Panc1 (cell line): ENCODE data around the gene ITPRIPL2. TPM values are rescaled to one million over a fixed set of nuclear protein-coding genes. Genes with fewer than 3 reads are reported as not detected.

Source experiments
- ATAC-seq: fragments of 200-7000 bp; cut with Tn5 transposase; 2 replicates; pipeline ENCODE4 v1.9.1; 2020; ENCODE audit warnings: mild to moderate bottlenecking, moderate library complexity
- BruUV-seq: library from RNA; stranded (reverse); fragments of 400-500 nt; replicated peaks from 2 replicates; lab custom pipeline; 2021; lab: Mats Ljungman, UMichigan
- CTCF ChIA-PET: fragments of 300-600 bp; sonication (Branson Sonifier 250); formaldehyde crosslinking; loops from one replicate; lab custom pipeline; 2022; ENCODE audit warnings: antibody characterized with exemption; lab: Charles Lee
- POLR2A ChIA-PET: fragments of 300-600 bp; sonication (Branson Sonifier 250); formaldehyde crosslinking; loops from one replicate; lab custom pipeline; 2022; ENCODE audit warnings: antibody characterized with exemption; lab: Charles Lee
- DNase-seq: peaks from one replicate; pipeline ENCODE4 v3.0.0-alpha.2; 2010; ENCODE audit warnings: low read depth, low spot score
- H3K27ac ChIP-seq: 2 replicates; pipeline ENCODE4 v1.5.1; 2011; ENCODE audit warnings: mild to moderate bottlenecking, low read length, inconsistent platforms
- H3K27me3 ChIP-seq: fragments of 200-500 bp; sonication (Bioruptor generic); 2 replicates; pipeline ENCODE4 v1.6.0; 2014; ENCODE audit warnings: low read length, inconsistent platforms; ENCODE audit not compliant: control insufficient read depth, insufficient read depth
- H3K36me3 ChIP-seq: fragments of 200-500 bp; sonication (Bioruptor generic); 2 replicates; pipeline ENCODE4 v1.5.1; 2014; ENCODE audit warnings: inconsistent platforms, mild to moderate bottlenecking, low read length, moderate library complexity; ENCODE audit not compliant: control insufficient read depth, insufficient read depth
- H3K4me1 ChIP-seq: 2 replicates; pipeline ENCODE4 v1.5.1; 2011; ENCODE audit warnings: inconsistent platforms, mild to moderate bottlenecking, low read length, moderate library complexity; ENCODE audit not compliant: control insufficient read depth, insufficient read depth
- H3K4me3 ChIP-seq, 2 experiments: 2 replicates each; pipeline ENCODE4 v1.5.1; 2011 to 2012; ENCODE audit warnings: low read depth in 2 of 2, low read length in 2 of 2, mild to moderate bottlenecking in 2 of 2, inconsistent platforms in 1 of 2, moderate library complexity in 1 of 2
- H3K9me3 ChIP-seq: fragments of 200-500 bp; sonication (Bioruptor generic); 2 replicates; pipeline ENCODE4 v1.5.1; 2014; ENCODE audit warnings: low read depth, mild to moderate bottlenecking, inconsistent platforms, low read length, moderate library complexity; ENCODE audit not compliant: control insufficient read depth, insufficient read depth
- POLR2AphosphoS5 ChIP-seq: IDR thresholded peaks from 2 replicates; pipeline ENCODE4 v1.6.1; 2012; ENCODE audit warnings: mild to moderate bottlenecking, low read depth, low read length, moderate library complexity
- SIN3A ChIP-seq: IDR thresholded peaks from 2 replicates; pipeline ENCODE4 v1.6.1; 2012; ENCODE audit warnings: low read depth, mild to moderate bottlenecking, low read length, moderate library complexity, borderline replicate concordance; ENCODE audit not compliant: insufficient read depth
- TCF7L2 ChIP-seq: IDR thresholded peaks from 2 replicates; pipeline ENCODE4 v1.6.1; 2011; ENCODE audit warnings: mild to moderate bottlenecking, low read depth, low read length, inconsistent platforms
- in situ Hi-C: cut with HindIII; loops from 2 replicates; pipeline ENCODE4 v1.10.0; 2016; ENCODE audit warnings: low sequenced_read_pairs, low pct_unique_long_range_greater_than_20kb
- intact Hi-C: fragments of 100-400 bp; cut with micrococcal nuclease; formaldehyde crosslinking; loops from one replicate; pipeline ENCODE4 v1.10.0; 2022; ENCODE audit not compliant: unreplicated experiment
- total RNA-seq: library from RNA; stranded (reverse); gene quantifications from one replicate; pipeline ENCODE4 v1.2.1, GENCODE V29; 2021; ENCODE audit not compliant: unreplicated experiment
- TF ChIP-seq, protein P1 (sequence below), 2 experiments: IDR thresholded peaks; 2 replicates each; pipeline ENCODE4 v1.6.1; 2011 to 2012; ENCODE audit warnings: low read depth in 2 of 2, control low read depth in 1 of 2, low read length in 1 of 2, mild to moderate bottlenecking in 1 of 2, moderate library complexity in 1 of 2; ENCODE audit not compliant: insufficient read depth in 1 of 2
- TF ChIP-seq, protein P2 (sequence below): fragments of 450-650 bp; IDR thresholded peaks from 2 replicates; pipeline ENCODE4 v1.5.1; 2017; ENCODE audit warnings: mild to moderate bottlenecking

ITPRIPL2 gene
- total RNA-seq, 1 experiment from 2014 or later = 83.2 TPM

DNA sequence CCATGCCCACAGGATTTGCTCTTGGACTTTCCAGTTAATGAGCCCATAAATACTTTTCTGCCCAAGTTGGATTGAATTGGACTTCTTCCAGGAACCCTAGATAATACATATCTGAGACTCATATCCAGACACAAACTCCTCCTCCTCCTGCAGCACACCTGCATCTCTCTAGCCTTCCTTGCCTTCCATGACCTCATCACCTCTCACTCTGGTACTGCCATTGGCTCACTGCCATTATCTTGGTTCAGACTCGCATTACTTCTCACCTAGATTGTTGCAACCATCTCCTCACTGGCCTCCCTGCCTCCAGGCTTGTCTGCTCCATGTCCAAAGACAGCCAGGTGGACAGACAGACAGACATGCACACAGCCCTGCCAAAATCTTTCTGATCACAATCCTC, 49.5 kb downstream of the ITPRIPL2 start:
- ChIA-PET CTCF (interaction anchor here (0.7 kb wide), 1 partner anchor 1546 kb away, joined by 3 read pairs; no protein-coding TSS in a partner anchor), POLR2A (no interaction called here)
- Histone ChIP-seq H3K27me3 (no peaks in the 10 kb centered on the region), H3K27ac (no peak overlapping the region), H3K9me3 (no peaks in the 10 kb centered on the region), H3K36me3 (no peaks in the 10 kb centered on the region), H3K4me1 (0 out of 2 replicates have a peak, but pooled peaks cover 2% of the 10 kb centered on the region), H3K4me3 (no peak overlapping the region)
- intact Hi-C loops (no loop called here), in situ Hi-C loops (no loop called here)
- TF ChIP-seq POLR2AphosphoS5 (no peak), SIN3A (no peak), TCF7L2 (no peak)
- TF ChIP-seq, protein P1, sequence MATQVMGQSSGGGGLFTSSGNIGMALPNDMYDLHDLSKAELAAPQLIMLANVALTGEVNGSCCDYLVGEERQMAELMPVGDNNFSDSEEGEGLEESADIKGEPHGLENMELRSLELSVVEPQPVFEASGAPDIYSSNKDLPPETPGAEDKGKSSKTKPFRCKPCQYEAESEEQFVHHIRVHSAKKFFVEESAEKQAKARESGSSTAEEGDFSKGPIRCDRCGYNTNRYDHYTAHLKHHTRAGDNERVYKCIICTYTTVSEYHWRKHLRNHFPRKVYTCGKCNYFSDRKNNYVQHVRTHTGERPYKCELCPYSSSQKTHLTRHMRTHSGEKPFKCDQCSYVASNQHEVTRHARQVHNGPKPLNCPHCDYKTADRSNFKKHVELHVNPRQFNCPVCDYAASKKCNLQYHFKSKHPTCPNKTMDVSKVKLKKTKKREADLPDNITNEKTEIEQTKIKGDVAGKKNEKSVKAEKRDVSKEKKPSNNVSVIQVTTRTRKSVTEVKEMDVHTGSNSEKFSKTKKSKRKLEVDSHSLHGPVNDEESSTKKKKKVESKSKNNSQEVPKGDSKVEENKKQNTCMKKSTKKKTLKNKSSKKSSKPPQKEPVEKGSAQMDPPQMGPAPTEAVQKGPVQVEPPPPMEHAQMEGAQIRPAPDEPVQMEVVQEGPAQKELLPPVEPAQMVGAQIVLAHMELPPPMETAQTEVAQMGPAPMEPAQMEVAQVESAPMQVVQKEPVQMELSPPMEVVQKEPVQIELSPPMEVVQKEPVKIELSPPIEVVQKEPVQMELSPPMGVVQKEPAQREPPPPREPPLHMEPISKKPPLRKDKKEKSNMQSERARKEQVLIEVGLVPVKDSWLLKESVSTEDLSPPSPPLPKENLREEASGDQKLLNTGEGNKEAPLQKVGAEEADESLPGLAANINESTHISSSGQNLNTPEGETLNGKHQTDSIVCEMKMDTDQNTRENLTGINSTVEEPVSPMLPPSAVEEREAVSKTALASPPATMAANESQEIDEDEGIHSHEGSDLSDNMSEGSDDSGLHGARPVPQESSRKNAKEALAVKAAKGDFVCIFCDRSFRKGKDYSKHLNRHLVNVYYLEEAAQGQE (IDR thresholded peaks at IDR 0.05; ENCODE audit: insufficient read depth in 1 of 2, low read depth in 2 of 2, low read length in 1 of 2) = no peak
- TF ChIP-seq, protein P2, sequence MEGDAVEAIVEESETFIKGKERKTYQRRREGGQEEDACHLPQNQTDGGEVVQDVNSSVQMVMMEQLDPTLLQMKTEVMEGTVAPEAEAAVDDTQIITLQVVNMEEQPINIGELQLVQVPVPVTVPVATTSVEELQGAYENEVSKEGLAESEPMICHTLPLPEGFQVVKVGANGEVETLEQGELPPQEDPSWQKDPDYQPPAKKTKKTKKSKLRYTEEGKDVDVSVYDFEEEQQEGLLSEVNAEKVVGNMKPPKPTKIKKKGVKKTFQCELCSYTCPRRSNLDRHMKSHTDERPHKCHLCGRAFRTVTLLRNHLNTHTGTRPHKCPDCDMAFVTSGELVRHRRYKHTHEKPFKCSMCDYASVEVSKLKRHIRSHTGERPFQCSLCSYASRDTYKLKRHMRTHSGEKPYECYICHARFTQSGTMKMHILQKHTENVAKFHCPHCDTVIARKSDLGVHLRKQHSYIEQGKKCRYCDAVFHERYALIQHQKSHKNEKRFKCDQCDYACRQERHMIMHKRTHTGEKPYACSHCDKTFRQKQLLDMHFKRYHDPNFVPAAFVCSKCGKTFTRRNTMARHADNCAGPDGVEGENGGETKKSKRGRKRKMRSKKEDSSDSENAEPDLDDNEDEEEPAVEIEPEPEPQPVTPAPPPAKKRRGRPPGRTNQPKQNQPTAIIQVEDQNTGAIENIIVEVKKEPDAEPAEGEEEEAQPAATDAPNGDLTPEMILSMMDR = no peak
- no TSS peak for BruUV-seq
- ATAC-seq (no peak), DNase-seq (no peak)

DNA sequence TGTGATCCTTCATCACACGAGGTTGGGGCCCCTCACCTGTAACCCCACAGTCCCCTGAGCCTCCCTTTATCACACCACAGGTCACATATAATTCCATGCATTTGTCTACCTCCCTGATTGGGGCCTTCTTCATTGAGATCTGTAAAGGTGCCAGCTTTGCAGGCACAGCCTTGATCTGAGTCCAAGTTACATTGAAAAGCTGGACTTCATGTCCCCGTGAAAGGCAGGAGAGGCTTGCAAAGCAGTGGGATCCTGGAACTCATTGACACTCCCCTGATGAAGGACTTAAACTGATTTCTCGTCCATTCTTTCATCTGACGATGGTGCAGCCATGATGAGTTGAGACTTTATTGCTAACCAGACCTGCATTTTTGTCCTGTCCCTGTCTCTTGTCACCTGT, 50.5 kb downstream of the ITPRIPL2 start:
- ChIA-PET CTCF (interaction anchor here (0.6 kb wide), 1 partner anchor 52 kb away, joined by 3 read pairs; no protein-coding TSS in a partner anchor), POLR2A (no interaction called here)
- ATAC-seq = no peak
- Histone ChIP-seq H3K4me3 (no peak overlapping the region), H3K36me3 (no peaks in the 10 kb centered on the region), H3K9me3 (no peaks in the 10 kb centered on the region), H3K27ac (no peak overlapping the region), H3K27me3 (no peaks in the 10 kb centered on the region; the same call in 1 of the 2 replicates), H3K4me1 (0 out of 2 replicates have a peak, but pooled peaks cover 5% of the 10 kb centered on the region)
- TF ChIP-seq POLR2AphosphoS5 = no peak
- TF ChIP-seq, protein P2 = no peak
- TF ChIP-seq TCF7L2 = no peak
- TF ChIP-seq SIN3A = no peak
- TF ChIP-seq, protein P1 (IDR thresholded peaks at IDR 0.05; ENCODE audit: insufficient read depth in 1 of 2, low read depth in 2 of 2, low read length in 1 of 2) = no peak
- in situ Hi-C loops = no loop called here
- intact Hi-C loops = no loop called here
- BruUV-seq = no TSS peak
- no peak for DNase-seq
